ENCODE data around the gene LDLRAD2. TPM values are rescaled to one million over a fixed set of nuclear protein-coding genes. Genes with fewer than 3 reads are reported as not detected.

LDLRAD2 gene
- total and polyA plus RNA-seq, 2 of the 8 experiments (the other 6 are each of a cell fraction or from before 2014, with no cell fraction given): 0.48 to 0.74 TPM

- H3K18ac ChIP-seq (ENCODE audit: extremely low read depth, low read length): no peak overlapping the region
- H3K56ac ChIP-seq (replicated peaks; ENCODE audit: insufficient read length, low read depth, low read length): no peak overlapping the region
- H4K5ac ChIP-seq (ENCODE audit: insufficient read length, low read depth, low read length): no peak overlapping the region
- H3K27me3 ChIP-seq (replicated peaks in 1 of 4; ENCODE audit: control insufficient read depth in 3 of 4, extremely low read depth in 1 of 4, insufficient read depth in 3 of 4, low read length in 3 of 4): no peaks in the 10 kb centered on the region
- no peaks in the 10 kb centered on the region for H3K23me2 ChIP-seq (ENCODE audit: low read depth, low read length)
- H2BK5ac ChIP-seq (ENCODE audit: low read depth, low read length): peak overlapping the region; percentile 52; the same call in 1 of the 2 replicates
- no peak overlapping the region for H3K4me2 ChIP-seq (ENCODE audit: insufficient read depth in 1 of 2, low read depth in 2 of 2, low read length in 2 of 2)
- H3K9me3 ChIP-seq (ENCODE audit: insufficient read depth in 2 of 2, low read depth in 1 of 2, low read length in 1 of 2): no peaks in the 10 kb centered on the region
- H4K8ac ChIP-seq (ENCODE audit: extremely low read depth, insufficient read depth, low read length): no peak overlapping the region
- no peak overlapping the region for H2AFZ ChIP-seq (ENCODE audit: low read length)
- no peak overlapping the region for H2BK20ac ChIP-seq (ENCODE audit: low read length)
- 98% methylated on average over 6 of the region's 7 CpGs; no CpG with 5 or more reads in 1 of the 2 experiments for WGBS, 2 experiments (ENCODE audit: extremely low coverage in 1 of 2, insufficient coverage in 1 of 2, insufficient read length in 1 of 2, insufficient replicate concordance in 2 of 2, low coverage in 1 of 2, low lambda C conversion rate in 2 of 2, missing lambda C conversion rate in 1 of 2)
- TF ChIP-seq KDM4A (IDR thresholded peaks at IDR 0.05; ENCODE audit: low read depth, low read length, severe bottlenecking): no peak
- no peak for TF ChIP-seq FOSL1 (IDR thresholded peaks at IDR 0.05; ENCODE audit: insufficient read depth, low read depth, low read length)
- TF ChIP-seq CHD1 (IDR thresholded peaks at IDR 0.05; ENCODE audit: low read depth, low read length): no peak
- TF ChIP-seq RAD21 (IDR thresholded peaks at IDR 0.05 in 1 of 2, conservative IDR thresholded peaks at IDR 0.05 in 1 of 2; ENCODE audit: low read depth in 2 of 2, low read length in 2 of 2): no peak
- no peak for TF ChIP-seq PHF8 (conservative IDR thresholded peaks at IDR 0.05; ENCODE audit: low read depth, low read length)
- no peak for TF ChIP-seq JUND (IDR thresholded peaks at IDR 0.05; ENCODE audit: low read length)
- 0 out of 2 replicates have a peak overlapping the region, but pooled peaks have one; percentile 88 for H2BK15ac ChIP-seq (ENCODE audit: low read length)
- no peaks in the 10 kb centered on the region for H3K79me2 ChIP-seq (ENCODE audit: control insufficient read depth in 1 of 2, insufficient read depth in 2 of 2, low read length in 2 of 2)
- H4K91ac ChIP-seq (replicated peaks; ENCODE audit: insufficient read length, low read length): no peak overlapping the region
- CTCF ChIA-PET (ENCODE audit: partially characterized antibody): interaction anchor here (0.6 to 2.0 kb wide), 3 partner anchors 58 to 157 kb away, joined by 3 to 7 read pairs (median 4); no protein-coding TSS in a partner anchor
- no peak overlapping the region for H3K23ac ChIP-seq (ENCODE audit: insufficient read length)
- peaks cover 7 to 13% (median 9%) of the 10 kb centered on the region in 4 experiments; a peak in 6 of 7 replicates for H3K4me1 ChIP-seq (replicated peaks in 1 of 4; ENCODE audit: control insufficient read depth in 3 of 4, insufficient read depth in 4 of 4, low read length in 3 of 4)
- H3K36me3 ChIP-seq (ENCODE audit: control insufficient read depth in 2 of 4, insufficient read depth in 4 of 4, low read length in 3 of 4): peaks cover 7 to 32% (median 25%) of the 10 kb centered on the region in 4 experiments
- no peak overlapping the region for H3K4me3 ChIP-seq (ENCODE audit: extremely low read depth in 1 of 4, insufficient read depth in 2 of 4, low read depth in 3 of 4, low read length in 4 of 4)
- DNase-seq (ENCODE audit: low read depth in 1 of 2, low spot score in 2 of 2): no peak
- POLR2A ChIA-PET (ENCODE audit: partially characterized antibody): interaction anchor here (1.2 kb wide), 1 partner anchor 101 kb away, joined by 5 read pairs; no protein-coding TSS in a partner anchor
- peak overlapping the region; percentile 57; the same call in 1 of the 2 replicates for H3K27ac ChIP-seq (ENCODE audit: low read depth, low read length)
- peak overlapping the region; percentile 24; the same call in 1 of the 2 replicates for H2AK5ac ChIP-seq (ENCODE audit: low read depth, low read length)
- peak overlapping the region; percentile 80 for H3K4ac ChIP-seq (replicated peaks; ENCODE audit: insufficient read length, low read depth, low read length)
- H3K9ac ChIP-seq (replicated peaks in 1 of 4; ENCODE audit: extremely low read depth in 1 of 4, low read depth in 3 of 4, low read length in 3 of 4): no peak overlapping the region
- H4K20me1 ChIP-seq (replicated peaks in 1 of 2; ENCODE audit: control insufficient read depth in 1 of 2, insufficient read depth in 2 of 2, low read length in 2 of 2): peaks cover 0 to 5% of the 10 kb centered on the region in 2 experiments
- H2BK12ac ChIP-seq (ENCODE audit: low read depth, low read length): peak overlapping the region; percentile 68; the same call in 1 of the 2 replicates
- no peaks in the 10 kb centered on the region; the same call in 1 of the 2 replicates for H3K79me1 ChIP-seq (ENCODE audit: low read depth, low read length)
- no peak overlapping the region for H3K14ac ChIP-seq (ENCODE audit: insufficient read length)
- no peak overlapping the region for H2BK120ac ChIP-seq (replicated peaks; ENCODE audit: low read depth, low read length)
- FAIRE-seq: no peak
Observed at GRCh38 chr1:21865609-21865942, 53.5 kb downstream of the LDLRAD2 start.

All from H1 (cell line).